DND-41 (cell line): ENCODE measurements around the gene LRG1.

Source experiments
- ATAC-seq: fragments of 200-7000 bp; cut with Tn5 transposase; 3 replicates; pipeline ENCODE4 v1.9.1; 2021; ENCODE audit warnings: low read depth; ENCODE audit not compliant: insufficient read depth
- DNase-seq: peaks from one replicate; pipeline ENCODE4 v3.0.0-alpha.2; 2020
- H2AFZ ChIP-seq: 2 replicates; pipeline ENCODE4 v1.6.0; 2012; ENCODE audit warnings: low read depth, low read length
- H3K27ac ChIP-seq: 2 replicates; pipeline ENCODE4 v1.5.1; 2012; ENCODE audit warnings: low read length, inconsistent platforms
- H3K27me3 ChIP-seq: fragments of 200-600 bp; sonication (generic); 2 replicates; pipeline ENCODE4 v1.6.0; 2012; ENCODE audit warnings: low read length, mild to moderate bottlenecking, inconsistent platforms; ENCODE audit not compliant: insufficient read depth, poor library complexity
- H3K36me3 ChIP-seq: 2 replicates; pipeline ENCODE4 v1.5.1; 2012; ENCODE audit warnings: low read length, inconsistent platforms; ENCODE audit not compliant: insufficient read depth
- H3K4me1 ChIP-seq: 2 replicates; pipeline ENCODE4 v1.5.1; 2012; ENCODE audit warnings: mild to moderate bottlenecking, low read length; ENCODE audit not compliant: insufficient read depth
- H3K4me2 ChIP-seq: 2 replicates; pipeline ENCODE4 v1.6.0; 2012; ENCODE audit warnings: mild to moderate bottlenecking, moderate library complexity, low read length, inconsistent platforms; ENCODE audit not compliant: insufficient read depth
- H3K4me3 ChIP-seq, 2 experiments: fragments of 200-600 bp in 1 of 2; shearing (Covaris generic) in 1 of 2; 2 replicates each; pipeline ENCODE4 v1.5.1; 2012 to 2016; ENCODE audit warnings: inconsistent platforms in 2 of 2, low read length in 2 of 2, mild to moderate bottlenecking in 2 of 2, low read depth in 1 of 2, moderate library complexity in 1 of 2
- H3K79me2 ChIP-seq: 2 replicates; pipeline ENCODE4 v1.6.0; 2012; ENCODE audit warnings: low read length, inconsistent platforms; ENCODE audit not compliant: insufficient read depth
- H3K9ac ChIP-seq: 2 replicates; pipeline ENCODE4 v1.6.0; 2012; ENCODE audit warnings: low read depth, mild to moderate bottlenecking, inconsistent platforms, low read length, moderate library complexity
- H3K9me3 ChIP-seq: 2 replicates; pipeline ENCODE4 v1.5.1; 2012; ENCODE audit warnings: low read length, moderate library complexity, mild to moderate bottlenecking, inconsistent platforms; ENCODE audit not compliant: insufficient read depth, severe bottlenecking
- H4K20me1 ChIP-seq: 2 replicates; pipeline ENCODE4 v1.6.0; 2012; ENCODE audit warnings: low read length; ENCODE audit not compliant: insufficient read depth
- EZH2 ChIP-seq: IDR thresholded peaks from 3 replicates; pipeline ENCODE4 v1.6.1; 2012; ENCODE audit warnings: borderline replicate concordance, low read depth, mild to moderate bottlenecking, moderate library complexity, low read length, inconsistent platforms; ENCODE audit not compliant: severe bottlenecking
- TF ChIP-seq, protein P1 (sequence below): IDR thresholded peaks from 2 replicates; pipeline ENCODE4 v1.5.1; 2012; ENCODE audit warnings: borderline replicate concordance, low read length, moderate library complexity, mild to moderate bottlenecking; ENCODE audit not compliant: poor library complexity, severe bottlenecking; ENCODE audit errors: extremely low read depth

LRG1 gene

DNA sequence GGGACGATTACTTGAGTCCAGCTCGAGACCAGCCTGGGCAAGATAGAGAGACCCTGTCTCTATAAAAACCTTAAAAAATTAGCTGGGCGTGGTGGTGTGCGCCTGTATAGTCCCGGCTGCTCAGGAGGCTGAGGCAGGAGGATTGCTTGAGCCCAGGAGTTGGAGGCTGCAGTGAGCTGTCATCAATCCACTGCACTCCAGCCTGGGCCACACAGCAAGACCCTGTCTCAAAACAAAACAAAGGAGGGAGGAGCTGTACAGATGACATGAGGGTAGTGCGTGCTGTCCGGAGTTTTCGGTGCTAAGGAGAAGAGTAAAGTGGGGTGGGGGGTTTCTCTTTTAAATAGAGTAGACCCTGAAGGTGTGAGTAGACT is 45.2 kb downstream of the LRG1 start:
- Histone ChIP-seq H3K4me2 (no peak overlapping the region), H4K20me1 (peaks cover 8% of the 10 kb centered on the region; the same call in 1 of the 2 replicates), H3K27me3 (no peaks in the 10 kb centered on the region), H3K36me3 (peaks cover 78% of the 10 kb centered on the region), H2AFZ (no peak overlapping the region), H3K27ac (no peak overlapping the region), H3K79me2 (no peaks in the 10 kb centered on the region), H3K9me3 (no peaks in the 10 kb centered on the region), H3K4me1 (no peaks in the 10 kb centered on the region), H3K4me3 (no peak overlapping the region), H3K9ac (no peak overlapping the region)
- no peak for TF ChIP-seq EZH2
- TF ChIP-seq, protein P1, sequence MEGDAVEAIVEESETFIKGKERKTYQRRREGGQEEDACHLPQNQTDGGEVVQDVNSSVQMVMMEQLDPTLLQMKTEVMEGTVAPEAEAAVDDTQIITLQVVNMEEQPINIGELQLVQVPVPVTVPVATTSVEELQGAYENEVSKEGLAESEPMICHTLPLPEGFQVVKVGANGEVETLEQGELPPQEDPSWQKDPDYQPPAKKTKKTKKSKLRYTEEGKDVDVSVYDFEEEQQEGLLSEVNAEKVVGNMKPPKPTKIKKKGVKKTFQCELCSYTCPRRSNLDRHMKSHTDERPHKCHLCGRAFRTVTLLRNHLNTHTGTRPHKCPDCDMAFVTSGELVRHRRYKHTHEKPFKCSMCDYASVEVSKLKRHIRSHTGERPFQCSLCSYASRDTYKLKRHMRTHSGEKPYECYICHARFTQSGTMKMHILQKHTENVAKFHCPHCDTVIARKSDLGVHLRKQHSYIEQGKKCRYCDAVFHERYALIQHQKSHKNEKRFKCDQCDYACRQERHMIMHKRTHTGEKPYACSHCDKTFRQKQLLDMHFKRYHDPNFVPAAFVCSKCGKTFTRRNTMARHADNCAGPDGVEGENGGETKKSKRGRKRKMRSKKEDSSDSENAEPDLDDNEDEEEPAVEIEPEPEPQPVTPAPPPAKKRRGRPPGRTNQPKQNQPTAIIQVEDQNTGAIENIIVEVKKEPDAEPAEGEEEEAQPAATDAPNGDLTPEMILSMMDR = no peak
- DNase-seq (no peak), ATAC-seq (no peak)

DNA sequence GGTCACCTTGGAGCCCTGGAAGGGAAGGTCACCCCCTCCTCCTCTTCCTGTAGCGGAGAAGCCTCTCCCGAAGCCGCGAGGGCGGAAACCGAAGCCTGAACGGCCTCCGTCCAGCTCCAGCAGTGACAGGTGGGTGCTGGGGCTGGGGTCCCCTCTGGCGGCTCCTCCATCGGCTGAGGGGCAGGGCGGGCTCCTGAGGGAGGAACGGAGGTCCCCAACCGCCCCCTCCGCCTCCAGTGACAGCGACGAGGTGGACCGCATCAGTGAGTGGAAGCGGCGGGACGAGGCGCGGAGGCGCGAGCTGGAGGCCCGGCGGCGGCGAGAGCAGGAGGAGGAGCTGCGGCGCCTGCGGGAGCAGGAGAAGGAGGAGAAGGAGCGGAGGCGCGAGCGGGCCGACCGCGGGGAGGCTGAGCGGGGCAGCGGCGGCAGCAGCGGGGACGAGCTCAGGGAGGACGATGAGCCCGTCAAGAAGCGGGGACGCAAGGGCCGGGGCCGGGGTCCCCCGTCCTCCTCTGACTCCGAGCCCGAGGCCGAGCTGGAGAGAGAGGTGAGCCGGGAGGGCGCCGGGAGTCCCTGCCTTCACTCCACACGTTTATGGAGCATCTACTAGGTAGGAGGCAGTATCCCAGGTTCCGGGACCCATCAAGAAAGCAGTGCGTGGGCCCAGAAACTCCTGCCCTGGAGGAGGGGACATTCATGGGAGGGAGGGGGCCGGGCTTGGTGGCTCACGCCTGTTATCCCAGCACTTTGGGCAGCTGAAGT is 45.7 kb downstream of the LRG1 start:
- Histone ChIP-seq H3K79me2 (no peaks in the 10 kb centered on the region), H3K4me1 (no peaks in the 10 kb centered on the region), H2AFZ (no peak overlapping the region), H3K4me2 (no peak overlapping the region), H4K20me1 (peaks cover 8% of the 10 kb centered on the region; the same call in 1 of the 2 replicates), H3K9me3 (no peaks in the 10 kb centered on the region), H3K27ac (no peak overlapping the region), H3K27me3 (no peaks in the 10 kb centered on the region), H3K36me3 (peaks cover 83% of the 10 kb centered on the region), H3K4me3 (no peak overlapping the region), H3K9ac (no peak overlapping the region)
- ATAC-seq (no peak), DNase-seq (no peak)
- TF ChIP-seq, protein P1 = no peak
- no peak for TF ChIP-seq EZH2

GRCh38 chr19:4493104-4493928 is 46.5 kb downstream of the LRG1 start:
- Histone ChIP-seq H3K36me3 (peaks cover 85% of the 10 kb centered on the region), H3K9ac (no peak overlapping the region), H3K4me2 (no peak overlapping the region), H3K4me3 (no peak overlapping the region), H3K9me3 (no peaks in the 10 kb centered on the region), H3K27me3 (no peaks in the 10 kb centered on the region), H3K27ac (no peak overlapping the region), H3K4me1 (no peaks in the 10 kb centered on the region), H2AFZ (no peak overlapping the region), H3K79me2 (no peaks in the 10 kb centered on the region), H4K20me1 (peaks cover 8% of the 10 kb centered on the region; the same call in 1 of the 2 replicates)
- ATAC-seq (no peak), DNase-seq (no peak)
- no peak for TF ChIP-seq EZH2
- TF ChIP-seq, protein P1 = no peak
